HCT116 (cell line): ENCODE measurements around the gene ADAM19.

Experiments used
- ATF3 ChIP-seq: IDR thresholded peaks from 2 replicates; pipeline ENCODE4 v1.6.1; 2012
- CTCF ChIP-seq, 3 experiments: fragments of 200-600 bp in 1 of 3; sonication (generic) in 1 of 3; IDR thresholded peaks in 2 of 3; conservative IDR thresholded peaks in 1 of 3; 2 replicates each; pipeline ENCODE4 v1.5.1; 2012 to 2017; ENCODE audit warnings: low read depth in 2 of 3, low read length in 2 of 3, antibody characterized with exemption in 1 of 3, borderline replicate concordance in 1 of 3, control low read depth in 1 of 3, mild to moderate bottlenecking in 1 of 3, mixed read lengths in 1 of 3, mixed run types in 1 of 3, moderate library complexity in 1 of 3; ENCODE audit not compliant: insufficient read depth in 1 of 3
- EZH2 ChIP-seq: fragments of 200-600 bp; sonication (generic); IDR thresholded peaks from 2 replicates; pipeline ENCODE4 v1.6.1; 2017; ENCODE audit warnings: antibody characterized with exemption, mixed run types
- EZH2phosphoT487 ChIP-seq: fragments of 200-600 bp; IDR thresholded peaks from 2 replicates; pipeline ENCODE4 v1.6.1; 2018; ENCODE audit warnings: antibody characterized with exemption, borderline replicate concordance
- JUND ChIP-seq: IDR thresholded peaks from 2 replicates; pipeline ENCODE4 v1.6.1; 2012
- POLR2A ChIP-seq: IDR thresholded peaks from 2 replicates; pipeline ENCODE4 v1.7.0; 2011; ENCODE audit warnings: borderline replicate concordance; ENCODE audit not compliant: insufficient read depth, insufficient read length; ENCODE audit errors: extremely low read depth
- POLR2AphosphoS5 ChIP-seq: IDR thresholded peaks from 2 replicates; pipeline ENCODE4 v1.6.1; 2011; ENCODE audit warnings: mild to moderate bottlenecking, low read depth, low read length, moderate library complexity
- REST ChIP-seq: IDR thresholded peaks from 2 replicates; pipeline ENCODE4 v1.6.1; 2012; ENCODE audit warnings: low read depth
- SP1 ChIP-seq: IDR thresholded peaks from 2 replicates; pipeline ENCODE4 v1.6.1; 2012; ENCODE audit warnings: low read depth
- YY1 ChIP-seq: IDR thresholded peaks from 2 replicates; pipeline ENCODE4 v1.6.1; 2011; ENCODE audit warnings: low read length, low read depth, moderate library complexity, mild to moderate bottlenecking; ENCODE audit not compliant: insufficient replicate concordance; ENCODE audit errors: extremely low read depth

- TF ChIP-seq CTCF (IDR thresholded peaks at IDR 0.05 in 2 of 3, conservative IDR thresholded peaks at IDR 0.05 in 1 of 3; ENCODE audit: borderline replicate concordance in 1 of 3, insufficient read depth in 1 of 3, low read depth in 2 of 3, low read length in 2 of 3): no peak
- no peak for TF ChIP-seq EZH2
- TF ChIP-seq POLR2AphosphoS5: no peak
- TF ChIP-seq REST: no peak
- no peak for TF ChIP-seq YY1
- no peak for TF ChIP-seq JUND
- no peak for TF ChIP-seq SP1
- TF ChIP-seq EZH2phosphoT487: no peak
- no peak for TF ChIP-seq POLR2A
- no peak for TF ChIP-seq ATF3
Measured at GRCh38 chr5:157594257-157594656, 18.7 kb upstream of the ADAM19 start.
